ENCODE results near the gene TTYH3.

GRCh38 chr7:2587134-2587533 is 44.7 kb upstream of the TTYH3 start:
- no peak for TF ChIP-seq CTCF (IDR thresholded peaks at IDR 0.05; ENCODE audit: poor library complexity)
- no peak for TF ChIP-seq EZH2 (IDR thresholded peaks at IDR 0.05; ENCODE audit: borderline replicate concordance)

Data from hepatocyte (in vitro differentiated cells).